B cell (primary cell): Measurements from ENCODE around the gene MAGI2.

Source experiments
- EZH2 ChIP-seq: IDR thresholded peaks from 2 replicates; pipeline ENCODE4 v1.6.1; 2012; ENCODE audit warnings: borderline replicate concordance, low read depth, mild to moderate bottlenecking, moderate library complexity, low read length; ENCODE audit not compliant: insufficient read depth, poor library complexity, severe bottlenecking
- TF ChIP-seq, protein P1 (sequence below): fragments of 200-600 bp; IDR thresholded peaks from one replicate; pipeline ENCODE4 v1.8.0; 2022; ENCODE audit warnings: antibody characterized with exemption, mild to moderate bottlenecking

DNA sequence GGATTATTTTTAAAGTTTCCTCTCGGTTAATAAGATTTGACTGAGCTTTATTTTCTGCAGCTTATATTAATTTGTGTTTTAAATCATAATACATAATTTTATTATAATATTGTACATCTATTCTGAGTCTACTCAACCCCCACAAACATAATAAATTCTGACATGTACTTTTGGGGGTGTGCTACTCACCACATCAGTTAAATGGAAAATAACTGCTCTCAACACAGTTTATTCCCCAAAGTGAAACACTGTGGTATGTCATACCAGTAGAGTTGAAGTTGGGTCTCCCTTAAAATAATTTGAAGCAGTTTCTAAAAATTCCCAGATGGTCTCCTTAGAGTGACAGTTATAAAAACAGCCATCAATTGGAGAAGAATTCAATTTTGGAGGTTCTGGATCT is 1191.7 kb downstream of the MAGI2 start:
- TF ChIP-seq, protein P1, sequence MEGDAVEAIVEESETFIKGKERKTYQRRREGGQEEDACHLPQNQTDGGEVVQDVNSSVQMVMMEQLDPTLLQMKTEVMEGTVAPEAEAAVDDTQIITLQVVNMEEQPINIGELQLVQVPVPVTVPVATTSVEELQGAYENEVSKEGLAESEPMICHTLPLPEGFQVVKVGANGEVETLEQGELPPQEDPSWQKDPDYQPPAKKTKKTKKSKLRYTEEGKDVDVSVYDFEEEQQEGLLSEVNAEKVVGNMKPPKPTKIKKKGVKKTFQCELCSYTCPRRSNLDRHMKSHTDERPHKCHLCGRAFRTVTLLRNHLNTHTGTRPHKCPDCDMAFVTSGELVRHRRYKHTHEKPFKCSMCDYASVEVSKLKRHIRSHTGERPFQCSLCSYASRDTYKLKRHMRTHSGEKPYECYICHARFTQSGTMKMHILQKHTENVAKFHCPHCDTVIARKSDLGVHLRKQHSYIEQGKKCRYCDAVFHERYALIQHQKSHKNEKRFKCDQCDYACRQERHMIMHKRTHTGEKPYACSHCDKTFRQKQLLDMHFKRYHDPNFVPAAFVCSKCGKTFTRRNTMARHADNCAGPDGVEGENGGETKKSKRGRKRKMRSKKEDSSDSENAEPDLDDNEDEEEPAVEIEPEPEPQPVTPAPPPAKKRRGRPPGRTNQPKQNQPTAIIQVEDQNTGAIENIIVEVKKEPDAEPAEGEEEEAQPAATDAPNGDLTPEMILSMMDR, result no peak
- no peak for TF ChIP-seq EZH2
